Stimulated activated CD8-positive, alpha-beta memory T cell treated with anti-CD3 and anti-CD28 coated beads, Interleukin-4, amount 100 ng/mL, for 48 hours (primary cell): ENCODE data around the gene CACFD1.

Experiments used
- DNase-seq: peaks from one replicate; pipeline ENCODE4 v3.0.0-alpha.2; 2020

Gene CACFD1

DNA sequence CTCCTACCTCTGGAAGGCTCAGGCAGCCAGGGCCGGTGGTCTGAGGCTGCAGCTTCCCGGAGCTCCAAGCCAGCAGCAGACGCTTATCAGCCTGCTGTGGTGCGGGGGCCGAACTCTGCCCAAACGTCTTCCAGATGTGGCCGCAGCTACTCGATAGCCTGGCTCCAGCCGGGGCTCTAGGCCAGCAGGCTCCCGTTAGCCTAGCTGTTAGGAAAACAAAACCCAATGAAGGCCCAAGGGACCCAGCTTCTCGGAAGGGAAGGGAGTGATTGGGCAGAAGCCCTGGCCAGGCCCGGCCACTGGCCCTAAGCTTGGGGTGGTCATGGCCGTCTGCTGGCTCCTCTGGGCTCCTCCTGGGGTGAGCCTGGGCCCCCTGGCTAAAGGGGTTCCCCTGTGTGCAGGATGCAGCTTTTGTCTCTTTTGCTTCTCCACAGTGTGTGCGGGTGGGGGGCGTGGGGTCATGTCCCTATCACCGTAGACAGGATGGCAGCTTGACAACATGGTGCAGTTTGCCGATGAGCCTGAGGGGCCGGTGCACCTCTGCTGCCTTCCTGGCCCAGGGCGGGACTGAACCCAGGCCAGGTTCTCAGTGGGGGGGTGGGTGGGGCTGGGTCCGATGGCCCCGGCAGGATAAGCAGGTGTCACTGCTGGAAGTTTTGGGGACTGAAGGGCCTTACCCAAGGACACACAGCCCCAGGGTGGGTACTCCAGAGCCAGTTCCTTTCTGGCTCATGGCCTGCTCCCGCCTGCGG lies 46.3 kb downstream of the CACFD1 start:
- no peak for DNase-seq

DNA sequence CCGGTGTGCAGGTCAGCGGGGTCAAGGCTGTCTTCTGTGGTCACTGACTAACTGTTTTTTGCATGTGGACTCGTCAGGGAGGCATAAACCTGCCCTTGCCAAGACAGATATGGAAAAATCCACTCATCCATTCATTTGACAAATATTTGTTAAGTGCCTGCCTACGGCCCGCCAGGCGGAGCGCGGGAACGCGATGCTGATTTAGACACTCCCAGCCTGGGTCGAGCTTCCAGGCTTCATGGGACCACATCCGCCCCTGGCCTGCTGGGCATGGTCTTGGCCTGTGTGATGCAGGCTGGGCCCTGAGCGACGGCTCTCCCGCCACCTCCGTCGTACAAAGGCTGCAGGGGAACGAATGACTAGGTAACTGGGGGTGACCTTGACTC lies 46.9 kb downstream of the CACFD1 start:
- DNase-seq = no peak

DNA sequence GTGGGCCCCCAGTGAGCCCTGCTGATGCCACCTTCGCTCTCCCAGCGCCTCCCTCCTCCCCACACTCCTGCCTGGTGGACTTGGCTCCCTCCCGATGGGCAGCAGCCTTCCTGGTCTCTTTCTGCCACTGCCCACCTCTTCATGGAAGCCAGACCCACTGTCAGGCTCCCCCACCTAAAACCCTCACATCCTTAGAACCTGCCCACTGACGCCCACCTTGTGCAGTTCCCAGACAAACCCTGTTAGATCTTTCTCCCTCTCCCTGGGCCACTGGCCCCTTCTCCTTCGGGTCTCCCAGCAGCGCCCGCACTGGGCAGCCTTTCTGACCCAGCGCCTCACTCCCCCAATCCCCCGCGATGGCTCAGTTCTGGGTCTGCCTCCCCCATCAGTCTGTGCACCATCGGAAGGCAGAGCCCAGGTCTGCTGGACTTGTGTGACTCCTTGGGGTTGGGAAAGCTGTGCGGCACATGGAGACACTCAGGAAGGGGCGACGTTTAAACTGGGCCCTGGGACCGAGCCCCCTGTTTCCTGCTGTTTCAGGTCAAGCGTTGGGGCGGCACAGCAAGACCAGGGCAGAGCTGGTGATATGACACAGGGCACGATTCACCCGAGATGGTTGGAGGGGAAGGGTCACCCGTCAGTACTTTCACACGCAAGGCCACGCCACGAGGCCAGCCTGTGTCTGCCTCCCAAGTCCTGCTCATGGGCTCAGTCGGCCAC lies 47.6 kb downstream of the CACFD1 start:
- DNase-seq = no peak

DNA sequence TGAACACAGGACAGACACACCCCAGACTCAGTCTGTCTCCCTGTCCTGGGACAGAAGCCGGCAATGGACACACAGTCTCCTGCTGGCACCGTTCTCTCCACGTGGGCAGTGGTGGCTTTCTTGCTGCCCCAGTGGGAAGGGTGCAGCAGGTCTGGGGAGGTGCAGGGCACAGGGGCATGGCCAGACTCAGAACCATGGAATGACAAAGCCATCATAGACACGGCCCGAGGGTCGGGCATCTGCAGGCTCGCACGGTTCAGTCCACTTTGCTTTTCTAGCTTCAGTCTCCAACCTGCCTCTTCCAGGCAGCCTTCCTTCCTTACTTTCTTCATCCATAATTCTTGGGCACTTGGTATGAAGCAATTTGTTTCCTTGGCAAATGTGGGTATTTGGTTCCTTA lies 48.3 kb downstream of the CACFD1 start:
- DNase-seq = no peak

DNA sequence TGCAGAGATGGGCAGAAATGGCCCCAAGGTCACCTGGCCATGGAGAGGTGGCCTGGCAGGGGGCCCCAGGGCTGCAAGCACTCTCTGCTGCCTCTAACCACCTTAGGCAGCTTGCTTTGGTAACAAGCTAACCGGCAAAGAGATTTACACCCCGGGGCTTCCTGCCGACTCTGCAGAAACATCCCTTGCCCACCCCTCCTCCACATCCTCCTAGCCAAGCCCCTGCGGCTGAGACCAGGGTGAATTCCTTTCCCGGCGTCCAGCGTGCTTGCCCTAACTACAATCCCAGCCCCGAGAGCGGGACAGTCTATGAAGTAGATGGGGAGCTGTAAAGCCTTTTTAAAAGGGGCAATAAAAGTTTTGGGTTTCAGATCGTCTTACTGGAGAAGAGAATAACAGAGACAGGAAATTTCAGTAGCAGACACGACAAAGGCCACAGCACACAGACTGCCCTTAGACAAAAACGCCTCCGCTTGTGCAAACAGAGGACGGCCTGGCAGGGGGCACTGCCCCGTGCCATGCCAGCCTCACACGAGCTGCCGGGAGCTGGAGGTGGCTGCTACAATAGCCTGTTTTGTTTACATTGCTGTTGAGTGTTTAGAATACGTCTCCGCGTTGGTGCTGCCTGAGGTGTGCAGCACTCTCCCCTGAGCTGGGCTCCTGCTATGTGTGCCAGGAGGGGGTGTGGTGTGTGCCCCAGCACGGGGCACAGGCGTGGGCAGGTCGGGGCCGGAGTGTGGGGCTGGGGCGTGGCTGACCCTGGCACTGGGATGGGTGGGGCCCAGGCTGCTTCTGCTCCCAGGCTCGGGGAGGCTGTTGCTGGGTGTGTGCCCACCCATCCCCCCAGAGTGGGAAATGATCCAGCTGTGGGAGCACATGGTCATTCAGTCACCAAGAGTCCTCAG lies 49.7 kb downstream of the CACFD1 start:
- DNase-seq = no peak

DNA sequence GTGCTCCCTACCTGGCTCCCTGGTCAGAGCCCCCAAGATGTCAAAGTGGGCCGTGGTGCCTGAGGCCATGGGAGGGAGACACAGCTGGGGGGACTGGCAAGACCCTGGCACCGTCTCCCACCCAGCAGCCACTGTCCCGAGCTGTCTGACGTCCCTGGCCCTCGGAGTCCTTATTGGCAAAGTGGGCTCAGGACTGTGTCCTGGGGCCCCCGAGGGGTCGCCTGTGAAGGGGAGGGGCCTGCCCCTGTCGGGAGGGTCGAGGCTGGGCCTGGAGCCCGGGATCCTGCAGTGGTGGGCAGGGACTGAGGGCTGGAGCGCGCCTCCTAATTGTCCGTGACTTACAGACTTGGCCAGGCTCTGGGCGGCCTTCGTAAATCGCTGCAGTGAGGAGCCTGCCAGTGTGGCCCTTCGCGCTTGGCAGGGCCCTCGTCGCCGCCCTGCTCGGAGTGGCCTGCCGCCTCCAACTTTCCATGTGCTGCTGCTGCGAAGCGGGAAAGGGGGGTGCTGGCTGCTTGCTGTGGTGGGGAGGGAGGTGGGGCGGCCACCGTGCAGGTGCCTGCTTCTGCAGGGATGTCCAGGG lies 51.2 kb downstream of the CACFD1 start:
- DNase-seq = no peak

DNA sequence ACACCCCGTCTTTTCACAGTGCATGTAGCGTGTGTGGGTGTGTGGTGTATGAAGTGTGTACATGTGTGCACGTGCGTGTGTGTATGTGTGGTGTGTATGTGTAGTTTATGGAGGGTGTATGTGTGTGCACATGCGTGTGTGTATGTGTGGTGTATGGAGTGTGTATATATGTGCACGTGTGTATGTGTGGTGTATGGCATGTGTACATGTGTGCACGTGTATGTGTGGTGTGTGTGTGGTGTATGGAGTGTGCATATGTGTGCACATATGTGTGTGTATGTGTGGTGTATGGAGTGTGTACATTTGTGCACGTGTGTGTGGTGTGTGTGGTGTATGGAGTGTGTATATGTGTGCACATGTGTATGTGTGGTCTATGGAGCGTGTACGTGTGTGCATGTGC lies 51.8 kb downstream of the CACFD1 start:
- no peak for DNase-seq

DNA sequence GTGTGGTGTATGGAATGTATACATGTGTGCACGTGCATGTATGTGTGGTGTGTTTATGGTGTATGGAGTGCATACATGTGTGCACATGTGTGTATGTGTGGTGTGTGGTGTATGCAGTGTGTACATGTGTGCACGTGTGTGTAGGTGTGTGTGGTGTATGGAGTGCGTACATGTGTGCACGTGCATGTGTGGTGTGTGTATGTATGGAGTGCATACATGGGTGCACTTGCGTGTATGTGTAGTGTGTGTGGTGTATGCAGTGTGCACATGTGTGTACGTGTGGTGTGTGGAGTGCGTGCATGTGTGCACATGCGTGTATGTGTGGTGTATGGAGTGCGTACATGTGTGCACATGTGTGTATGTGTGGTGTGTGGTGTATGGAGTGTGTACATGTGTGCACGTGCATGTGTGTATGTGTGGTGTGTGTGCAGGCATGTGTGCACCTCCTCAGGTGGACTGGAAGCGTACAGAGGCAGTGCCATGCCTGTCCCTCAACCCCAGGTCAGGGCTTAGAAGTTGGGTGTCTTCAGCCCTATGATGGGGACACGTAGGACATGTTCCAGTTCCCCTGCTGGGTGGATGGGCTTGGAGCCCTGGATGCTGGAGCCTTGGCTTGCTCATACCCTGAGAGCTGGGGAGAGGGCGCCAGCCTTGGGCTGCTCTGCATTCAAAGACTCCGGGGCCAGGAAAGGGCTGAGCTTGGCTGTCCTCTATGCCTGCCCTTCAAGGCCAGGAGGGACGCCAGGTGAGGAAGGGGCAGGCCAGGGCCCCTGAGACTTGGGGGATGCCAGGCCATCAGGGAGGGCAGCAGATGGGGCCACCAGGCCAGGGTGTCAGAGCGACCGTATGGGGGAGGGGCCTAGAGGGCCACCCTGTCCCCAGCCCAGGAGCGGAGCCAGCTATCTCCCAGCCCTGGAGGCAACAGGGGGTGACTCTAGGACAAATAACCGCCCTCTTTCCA lies 52.8 kb downstream of the CACFD1 start:
- DNase-seq = no peak

DNA sequence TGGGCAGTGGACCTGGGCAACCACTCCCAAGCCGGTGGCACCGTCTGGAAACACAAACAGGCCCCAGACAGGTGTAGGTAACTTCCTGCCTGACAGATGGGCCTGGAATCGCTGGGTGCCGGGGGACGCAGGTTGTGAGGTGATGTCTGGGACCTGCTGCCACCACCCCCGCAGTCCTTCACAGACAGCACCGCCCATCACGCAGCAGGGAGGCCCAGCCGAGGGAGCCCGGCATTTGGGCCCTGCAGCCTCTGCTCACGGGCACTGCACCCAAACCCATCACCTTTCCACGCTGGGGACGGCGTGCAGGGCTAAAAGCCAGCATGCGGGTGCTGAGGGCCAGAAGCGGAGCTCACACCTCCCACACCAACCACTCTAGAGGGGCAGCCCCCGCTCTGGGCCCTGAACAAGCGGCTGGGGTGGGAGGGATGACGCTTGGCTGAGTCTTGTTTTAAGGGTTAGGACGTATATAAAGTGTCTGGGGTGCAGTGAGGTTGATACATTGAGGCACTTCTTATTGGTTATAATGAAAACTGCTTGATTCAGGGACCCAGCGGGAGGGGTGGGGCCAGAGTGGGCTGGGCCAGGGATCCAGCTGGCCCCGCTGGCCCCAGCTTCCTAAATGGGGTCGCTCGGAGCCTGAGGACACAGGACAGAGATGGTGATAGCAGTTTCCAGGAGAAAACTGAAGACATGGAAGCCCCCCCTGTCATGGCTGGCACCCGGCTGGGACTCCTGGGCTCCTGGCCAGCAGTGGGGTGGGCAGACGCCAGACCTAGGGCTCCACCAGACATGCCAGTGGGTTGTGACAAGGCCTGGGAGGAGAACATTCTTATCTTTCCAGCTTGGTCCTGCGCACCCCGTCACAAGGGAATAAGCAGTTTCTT lies 53.7 kb downstream of the CACFD1 start:
- DNase-seq = no peak

DNA sequence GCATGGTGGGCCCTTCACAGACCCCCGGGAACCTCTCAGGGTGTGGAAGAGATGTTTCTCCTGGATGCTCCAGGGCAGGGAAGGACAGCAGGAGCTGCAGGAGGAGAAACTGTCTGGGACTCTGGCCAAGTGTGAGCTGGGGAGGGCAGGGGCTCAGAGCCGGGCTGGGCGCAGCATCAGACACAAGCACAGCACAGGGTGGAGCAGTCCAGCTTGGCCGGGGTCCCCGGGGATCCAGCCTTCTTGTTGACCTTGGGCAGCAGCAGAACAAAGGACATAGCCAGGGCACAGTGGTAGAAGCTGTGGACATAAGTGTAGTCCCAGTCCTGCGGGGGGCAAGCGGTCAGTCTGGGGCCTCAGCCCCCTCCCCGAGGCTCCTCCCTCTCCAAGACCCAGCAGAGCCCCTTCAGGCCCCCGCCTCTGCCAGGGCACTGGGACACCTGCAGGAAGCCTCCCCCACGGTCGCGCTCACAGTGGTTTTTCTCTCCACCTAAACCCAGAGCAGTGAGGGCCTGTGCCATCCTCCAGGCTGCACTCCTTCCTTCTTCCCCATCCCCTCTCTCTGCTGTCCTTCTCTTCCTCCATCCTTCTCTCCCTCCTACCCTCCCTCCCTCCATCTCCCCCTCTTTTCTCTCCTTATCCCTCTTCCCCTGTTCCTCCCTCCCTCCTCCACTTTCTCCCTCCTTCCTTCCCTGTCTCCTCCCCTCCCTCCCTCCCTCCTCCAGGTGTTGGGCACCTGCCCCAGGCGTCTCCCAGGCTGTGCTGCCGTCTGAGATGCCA lies 54.9 kb downstream of the CACFD1 start:
- no peak for DNase-seq

DNA sequence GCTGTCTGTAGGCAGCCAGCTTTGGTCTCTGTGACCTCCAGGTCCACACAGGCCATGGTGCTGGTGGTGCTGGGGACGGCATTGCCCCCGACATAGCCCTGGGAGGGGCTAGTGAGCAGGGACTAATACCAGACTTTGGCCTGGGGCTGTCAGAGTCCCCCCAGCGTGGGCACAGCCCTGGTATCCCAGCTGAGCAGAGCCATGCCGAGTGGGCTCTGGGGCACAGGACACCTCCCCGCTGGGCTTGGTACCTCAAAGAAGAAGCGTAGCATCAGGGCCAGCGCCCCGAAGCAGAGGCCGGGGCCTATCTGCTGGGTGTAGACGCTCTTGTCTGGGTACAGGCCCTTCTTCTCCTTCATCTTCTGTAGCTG lies 55.4 kb downstream of the CACFD1 start:
- DNase-seq = no peak

DNA sequence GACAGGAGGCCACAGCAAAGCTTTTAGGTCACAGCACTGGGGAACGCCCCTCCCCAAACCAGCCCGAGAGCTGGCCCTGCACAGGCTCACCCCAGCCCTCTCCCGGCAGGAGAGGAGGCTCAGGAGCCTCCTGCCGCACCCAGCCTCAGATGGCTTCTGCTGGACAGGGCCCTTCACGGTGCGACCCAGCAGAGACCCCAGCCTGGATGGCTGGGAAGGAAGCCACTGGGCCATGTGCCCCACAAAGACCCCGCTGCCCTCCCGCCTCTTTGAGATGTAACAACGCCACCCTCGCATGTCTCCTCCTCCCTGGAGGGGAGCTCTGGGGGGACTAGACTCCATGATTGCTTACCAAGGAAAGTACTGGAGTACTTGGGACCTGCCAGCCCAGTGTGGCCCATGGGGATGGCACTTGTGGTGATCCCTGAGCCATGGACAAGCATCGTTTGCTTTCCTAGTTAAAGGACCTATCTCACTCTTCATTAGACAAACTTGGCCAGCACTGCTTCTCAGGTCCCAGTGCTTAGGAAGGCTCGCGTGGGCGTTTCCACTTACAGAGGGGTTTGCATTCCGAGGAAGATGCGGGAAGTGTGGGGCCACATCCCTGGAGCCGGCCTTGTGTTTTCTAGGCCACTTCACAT lies 56.0 kb downstream of the CACFD1 start:
- DNase-seq = no peak

DNA sequence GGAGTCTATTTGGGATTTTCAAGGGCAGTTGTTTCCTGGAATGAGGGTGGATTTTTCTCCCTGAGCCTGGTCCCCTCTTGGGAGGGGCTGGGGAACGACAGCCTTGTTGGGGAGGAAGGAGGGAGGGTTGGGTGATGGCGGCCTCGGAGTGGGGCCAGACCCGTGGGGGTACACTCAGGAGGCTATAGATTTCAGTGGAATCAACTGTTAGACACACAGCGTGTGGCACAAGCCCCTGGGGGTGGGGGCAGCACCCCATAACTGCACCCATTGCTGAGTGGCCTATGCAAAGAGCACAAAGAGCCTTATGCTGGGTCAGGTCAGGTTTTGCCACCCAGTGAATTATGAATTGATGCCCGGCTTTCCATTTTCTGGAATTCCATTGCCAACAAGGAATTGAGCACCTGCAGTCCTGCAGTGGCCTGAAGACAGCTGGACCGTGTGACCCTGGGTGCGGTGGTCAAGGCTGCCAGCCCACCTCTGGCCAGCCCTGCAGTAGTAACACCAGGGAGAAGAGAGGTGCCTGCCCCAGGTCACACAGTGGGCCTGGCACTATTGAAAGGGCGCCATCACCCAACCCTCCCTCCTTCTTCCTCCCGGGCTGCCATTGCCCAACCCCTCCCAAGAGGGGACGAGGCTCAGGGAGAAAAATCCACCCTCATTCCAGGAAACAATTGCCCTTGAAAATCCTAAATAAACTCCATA lies 56.6 kb downstream of the CACFD1 start:
- DNase-seq = no peak

DNA sequence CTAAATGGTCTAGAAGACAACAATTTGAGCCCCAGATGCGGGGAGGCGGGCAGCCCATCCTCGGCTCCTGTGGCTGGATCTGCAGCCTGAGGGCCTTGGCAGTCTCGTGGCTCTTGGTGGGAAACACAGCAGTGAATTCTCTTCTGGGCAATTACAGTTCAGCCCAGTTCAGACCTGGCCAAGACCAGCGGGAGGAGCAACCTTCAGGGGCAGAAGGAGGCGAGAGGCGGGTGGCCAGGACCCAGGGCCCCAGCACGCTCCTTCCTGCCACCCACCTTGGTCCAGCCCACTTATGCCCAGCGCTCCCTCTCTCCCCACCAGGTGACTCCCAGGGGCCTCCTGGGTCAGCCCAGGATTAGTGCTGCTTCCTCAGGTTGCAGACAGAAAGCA lies 57.2 kb downstream of the CACFD1 start:
- no peak for DNase-seq

DNA sequence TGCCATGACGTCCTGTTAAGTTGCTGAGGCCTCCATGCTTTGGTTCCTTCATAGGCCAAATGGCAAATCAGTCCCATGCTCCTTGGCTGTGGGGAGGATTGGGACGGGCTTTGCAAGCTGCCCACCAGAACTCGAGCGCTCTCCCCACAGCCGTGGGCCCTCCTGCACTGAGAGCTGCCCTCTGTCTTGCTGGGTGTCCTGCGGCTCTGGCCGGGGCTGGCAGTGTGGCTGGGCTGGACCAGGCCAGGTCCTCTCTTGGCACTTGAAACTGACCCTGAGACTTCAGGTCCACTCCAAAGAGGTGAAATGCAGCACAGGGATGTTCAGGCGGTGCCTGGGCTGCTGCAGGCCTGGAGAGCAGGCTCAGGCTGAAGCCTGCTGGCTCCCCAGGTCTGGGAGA lies 57.9 kb downstream of the CACFD1 start:
- no peak for DNase-seq

DNA sequence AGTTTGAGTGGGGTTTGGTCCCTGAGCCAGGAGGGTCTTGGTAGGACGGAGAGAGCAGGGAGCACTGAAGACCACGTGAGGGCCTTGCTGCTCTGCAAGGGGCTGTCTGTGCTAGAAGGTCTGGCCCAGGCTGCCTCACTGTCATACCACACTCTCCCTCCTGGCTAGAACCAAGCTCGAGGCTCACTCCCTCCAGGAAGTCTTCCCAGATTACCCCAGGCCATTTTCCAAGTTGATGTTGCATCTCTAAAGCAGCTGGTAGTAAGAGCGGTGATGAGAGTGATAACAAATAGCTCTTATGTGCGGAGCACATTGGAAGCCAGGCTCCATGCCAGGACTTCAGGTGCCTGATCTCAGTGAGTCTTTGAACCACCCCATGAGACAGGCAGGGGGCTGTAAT lies 58.4 kb downstream of the CACFD1 start:
- DNase-seq = no peak

DNA sequence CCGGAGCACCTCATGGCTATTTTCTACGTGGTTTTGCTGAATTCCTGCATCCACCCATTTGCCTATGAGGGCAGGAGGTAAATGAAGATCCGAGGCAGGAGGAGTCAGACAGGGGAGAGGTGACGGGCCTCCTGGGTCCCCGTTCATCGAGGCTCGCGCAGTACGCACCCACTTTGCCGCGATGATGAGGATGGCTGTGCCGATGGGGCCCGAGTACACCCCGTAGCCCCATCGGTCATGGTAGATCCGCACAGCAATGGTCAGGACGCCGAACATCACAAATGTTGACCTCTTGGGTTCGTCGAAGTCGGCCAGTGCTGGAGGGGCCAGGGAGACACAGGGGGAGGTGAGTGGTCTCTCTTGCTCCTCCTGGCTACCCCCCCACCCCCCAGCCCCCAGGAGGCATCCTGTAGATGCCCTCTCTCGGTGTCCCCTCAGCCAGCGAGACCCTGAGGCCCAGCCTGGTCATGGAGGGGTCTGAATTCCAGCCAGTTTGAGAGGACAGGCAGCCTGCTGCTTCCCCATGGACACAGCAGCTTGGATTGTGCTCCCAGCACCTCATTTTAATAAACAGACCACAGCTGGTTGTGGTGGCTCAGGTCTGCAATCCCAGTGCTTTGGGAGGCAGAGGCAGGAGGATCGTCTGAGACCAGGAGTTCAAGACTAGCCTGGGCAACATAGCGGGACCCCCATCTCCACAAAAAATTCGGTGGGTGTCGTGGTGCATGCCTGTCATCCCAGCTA lies 59.1 kb downstream of the CACFD1 start:
- no peak for DNase-seq

DNA sequence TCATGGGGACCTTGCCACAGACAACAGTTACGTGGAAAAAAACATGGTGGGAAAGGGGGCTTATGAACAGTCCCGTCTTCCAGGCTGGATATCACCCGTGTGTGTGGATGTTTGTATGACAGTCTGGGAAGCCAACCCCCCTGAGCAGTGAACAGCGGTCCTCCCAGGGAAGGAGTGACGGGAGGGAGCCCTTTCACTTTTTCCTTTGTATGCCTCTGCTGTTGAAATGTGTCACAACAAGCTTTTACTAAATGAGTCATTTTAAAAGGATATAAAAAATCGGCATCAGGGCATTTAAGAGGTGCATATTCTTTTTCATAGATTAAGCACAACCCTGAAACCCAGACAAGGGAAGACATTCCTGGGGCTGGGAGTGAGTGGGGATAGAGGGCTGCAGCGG lies 59.9 kb downstream of the CACFD1 start:
- DNase-seq = no peak
